Effector memory CD8-positive, alpha-beta T cell (primary cell): ENCODE data around the gene COMP.
"Not testable (repeated sequence)": the region's sequence is repeated elsewhere in the genome, so short reads cannot be mapped to it uniquely, and the experiment has no call there.

Experiments used
- ATAC-seq: fragments of 150-1000 bp; cut with Tn5 transposase; replicated peaks from 2 replicates; pipeline ENCODE4 v1.10.0; 2021; ENCODE audit warnings: mild to moderate bottlenecking, moderate library complexity
- DNase-seq, 3 experiments: peaks; one replicate each; pipeline ENCODE4 v3.0.0; 2021
- H3K27ac Mint-ChIP-seq, 2 donors: one replicate each; pipeline ENCODE4 v1.8.0; 2022; ENCODE audit warnings: mild to moderate bottlenecking in 2 of 2, mixed read lengths in 2 of 2, moderate library complexity in 2 of 2
- H3K27me3 Mint-ChIP-seq, 2 donors: one replicate each; pipeline ENCODE4 v1.8.0; 2022; ENCODE audit warnings: mixed read lengths in 2 of 2
- H3K36me3 Mint-ChIP-seq: one replicate; pipeline ENCODE4 v1.8.0; 2022; ENCODE audit warnings: mild to moderate bottlenecking, moderate library complexity, mixed read lengths; ENCODE audit not compliant: insufficient read depth
- H3K4me1 Mint-ChIP-seq, 2 donors: one replicate each; pipeline ENCODE4 v1.8.0; 2022; ENCODE audit warnings: low read depth in 2 of 2, mixed read lengths in 2 of 2
- H3K4me3 Mint-ChIP-seq, 2 donors: one replicate each; pipeline ENCODE4 v1.8.0; 2022; ENCODE audit warnings: mild to moderate bottlenecking in 2 of 2, mixed read lengths in 2 of 2, moderate library complexity in 2 of 2
- H3K9me3 Mint-ChIP-seq, 2 donors: one replicate each; pipeline ENCODE4 v1.8.0; 2022; ENCODE audit warnings: mixed read lengths in 2 of 2

COMP gene

GRCh38 chr19:18816645-18817044 lies 25.5 kb upstream of the COMP start:
- H3K36me3 Mint-ChIP-seq, DNase-seq, H3K9me3 Mint-ChIP-seq, ATAC-seq, H3K4me3 Mint-ChIP-seq, H3K27ac Mint-ChIP-seq, H3K4me1 Mint-ChIP-seq: not testable (repeated sequence)
- H3K27me3 Mint-ChIP-seq = peaks cover 0 to 17% of the 10 kb centered on the region in 2 donors

GRCh38 chr19:18815673-18816072 lies 24.6 kb upstream of the COMP start:
- Mint-ChIP-seq H3K27ac (no peak overlapping the region), H3K36me3 (no peaks in the 10 kb centered on the region), H3K9me3 (no peaks in the 10 kb centered on the region), H3K27me3 (peaks cover 0 to 19% of the 10 kb centered on the region in 2 donors), H3K4me1 (no peaks in the 10 kb centered on the region), H3K4me3 (no peak overlapping the region)
- no peak for DNase-seq
- ATAC-seq = no peak

GRCh38 chr19:18814063-18814462 lies 23.0 kb upstream of the COMP start:
- Mint-ChIP-seq H3K9me3 (no peaks in the 10 kb centered on the region), H3K4me1 (peaks cover 0 to 3% of the 10 kb centered on the region in 2 donors), H3K27me3 (peaks cover 0 to 28% of the 10 kb centered on the region in 2 donors), H3K4me3 (no peak overlapping the region), H3K36me3 (no peaks in the 10 kb centered on the region), H3K27ac (no peak overlapping the region)
- ATAC-seq = no peak
- DNase-seq = no peak

- H3K36me3 Mint-ChIP-seq, H3K27ac Mint-ChIP-seq, H3K4me1 Mint-ChIP-seq, H3K4me3 Mint-ChIP-seq, ATAC-seq, DNase-seq, H3K9me3 Mint-ChIP-seq: not testable (repeated sequence)
- peaks cover 0 to 37% of the 10 kb centered on the region in 2 donors for H3K27me3 Mint-ChIP-seq
Measured at GRCh38 chr19:18811638-18812037, 20.5 kb upstream of the COMP start.

GRCh38 chr19:18809149-18809868 lies 18.2 kb upstream of the COMP start:
- Mint-ChIP-seq H3K9me3 (no peaks in the 10 kb centered on the region), H3K27ac (no peak overlapping the region), H3K4me1 (peaks cover 0 to 3% of the 10 kb centered on the region in 2 donors), H3K27me3 (peaks cover 0 to 37% of the 10 kb centered on the region in 2 donors), H3K36me3 (no peaks in the 10 kb centered on the region), H3K4me3 (no peak overlapping the region)
- DNase-seq (no peak), ATAC-seq (no peak)

- Mint-ChIP-seq H3K36me3 (no peaks in the 10 kb centered on the region), H3K4me1 (peaks cover 0 to 3% of the 10 kb centered on the region in 2 donors)
- ATAC-seq = no peak
Measured at GRCh38 chr19:18807861-18808331, 16.8 kb upstream of the COMP start.

GRCh38 chr19:18804643-18805042 lies 13.5 kb upstream of the COMP start:
- Mint-ChIP-seq H3K4me3 (no peak overlapping the region), H3K9me3 (no peaks in the 10 kb centered on the region), H3K4me1 (peaks cover 0 to 3% of the 10 kb centered on the region in 2 donors), H3K27ac (no peak overlapping the region), H3K27me3 (peaks cover 10 to 27% of the 10 kb centered on the region in 2 donors), H3K36me3 (no peaks in the 10 kb centered on the region)
- DNase-seq = no peak
- no peak for ATAC-seq

More at GRCh38 chr19:18807861-18808331, 16.8 kb upstream of the COMP start:
- peaks cover 10 to 40% of the 10 kb centered on the region in 2 donors for H3K27me3 Mint-ChIP-seq
- DNase-seq = no peak
- no peak overlapping the region for H3K4me3 Mint-ChIP-seq
- no peaks in the 10 kb centered on the region for H3K9me3 Mint-ChIP-seq
- H3K27ac Mint-ChIP-seq = no peak overlapping the region

- Mint-ChIP-seq H3K4me1 (no peaks in the 10 kb centered on the region), H3K9me3 (no peaks in the 10 kb centered on the region)
Measured at GRCh38 chr19:18804139-18804601, 13.1 kb upstream of the COMP start.

GRCh38 chr19:18803550-18804138 lies 12.5 kb upstream of the COMP start:
- DNase-seq = no peak
- no peaks in the 10 kb centered on the region for H3K36me3 Mint-ChIP-seq
- no peak overlapping the region for H3K4me3 Mint-ChIP-seq
- peaks cover 10 to 17% of the 10 kb centered on the region in 2 donors for H3K27me3 Mint-ChIP-seq
- no peaks in the 10 kb centered on the region for H3K9me3 Mint-ChIP-seq
- no peaks in the 10 kb centered on the region for H3K4me1 Mint-ChIP-seq
- no peak for ATAC-seq
- no peak overlapping the region for H3K27ac Mint-ChIP-seq

More at GRCh38 chr19:18804139-18804601, 13.1 kb upstream of the COMP start:
- H3K27me3 Mint-ChIP-seq = peaks cover 10 to 22% of the 10 kb centered on the region in 2 donors
- no peak overlapping the region for H3K4me3 Mint-ChIP-seq
- ATAC-seq (no peak), DNase-seq (no peak)
- H3K27ac Mint-ChIP-seq = no peak overlapping the region
- H3K36me3 Mint-ChIP-seq = no peaks in the 10 kb centered on the region

GRCh38 chr19:18802354-18802753 lies 11.2 kb upstream of the COMP start:
- no peak for ATAC-seq
- DNase-seq = no peak
- H3K27ac Mint-ChIP-seq = no peak overlapping the region
- peaks cover 17 to 21% of the 10 kb centered on the region in 2 donors for H3K27me3 Mint-ChIP-seq
- H3K36me3 Mint-ChIP-seq = no peaks in the 10 kb centered on the region
- no peak overlapping the region for H3K4me3 Mint-ChIP-seq
- no peaks in the 10 kb centered on the region for H3K9me3 Mint-ChIP-seq
- no peaks in the 10 kb centered on the region for H3K4me1 Mint-ChIP-seq

- no peaks in the 10 kb centered on the region for H3K4me1 Mint-ChIP-seq
- ATAC-seq (no peak), DNase-seq (no peak)
- H3K4me3 Mint-ChIP-seq = no peak overlapping the region
- H3K27me3 Mint-ChIP-seq = peaks cover 24 to 33% of the 10 kb centered on the region in 2 donors
- no peaks in the 10 kb centered on the region for H3K36me3 Mint-ChIP-seq
- H3K27ac Mint-ChIP-seq = no peak overlapping the region
- no peaks in the 10 kb centered on the region for H3K9me3 Mint-ChIP-seq
Measured at GRCh38 chr19:18800636-18801035, 9.5 kb upstream of the COMP start.

- no peaks in the 10 kb centered on the region for H3K36me3 Mint-ChIP-seq
Measured at GRCh38 chr19:18800079-18800478, 9.0 kb upstream of the COMP start.

GRCh38 chr19:18799389-18799970 lies 8.4 kb upstream of the COMP start:
- H3K27ac Mint-ChIP-seq = no peak overlapping the region
- no peaks in the 10 kb centered on the region for H3K36me3 Mint-ChIP-seq
- H3K4me1 Mint-ChIP-seq = no peaks in the 10 kb centered on the region
- peaks cover 30 to 40% of the 10 kb centered on the region in 2 donors for H3K27me3 Mint-ChIP-seq
- no peak for DNase-seq
- H3K9me3 Mint-ChIP-seq = no peaks in the 10 kb centered on the region
- no peak overlapping the region for H3K4me3 Mint-ChIP-seq
- no peak for ATAC-seq

More at GRCh38 chr19:18800079-18800478, 9.0 kb upstream of the COMP start:
- H3K4me1 Mint-ChIP-seq = no peaks in the 10 kb centered on the region
- no peak overlapping the region for H3K27ac Mint-ChIP-seq
- H3K27me3 Mint-ChIP-seq = peaks cover 24 to 35% of the 10 kb centered on the region in 2 donors
- H3K9me3 Mint-ChIP-seq = no peaks in the 10 kb centered on the region
- ATAC-seq = no peak
- no peak overlapping the region for H3K4me3 Mint-ChIP-seq
- no peak for DNase-seq
